ES-I3 (cell line): ENCODE data around the gene STAMBPL1.

ENCODE experiments used
- H3K36me3 ChIP-seq: 2 replicates; pipeline ENCODE4 v1.6.1; 2013; ENCODE audit warnings: mild to moderate bottlenecking, low read length, control low read depth, moderate library complexity; ENCODE audit not compliant: insufficient read depth
- H3K4me1 ChIP-seq: 2 replicates; pipeline ENCODE4 v1.6.1; 2013; ENCODE audit warnings: mild to moderate bottlenecking, control low read depth, low read length; ENCODE audit not compliant: insufficient read depth
- H3K9ac ChIP-seq: 2 replicates; pipeline ENCODE4 v1.6.1; 2013; ENCODE audit warnings: low read depth, mild to moderate bottlenecking, low read length, moderate library complexity
- H3K9me3 ChIP-seq: 2 replicates; pipeline ENCODE4 v1.6.1; 2013; ENCODE audit warnings: mild to moderate bottlenecking, low read length, moderate library complexity; ENCODE audit not compliant: control insufficient read depth, insufficient read depth

STAMBPL1 gene

GRCh38 chr10:88911851-88912250, 31.8 kb downstream of the STAMBPL1 start:
- H3K9ac ChIP-seq = no peak overlapping the region
- H3K4me1 ChIP-seq = no peaks in the 10 kb centered on the region
- no peaks in the 10 kb centered on the region for H3K9me3 ChIP-seq
- no peaks in the 10 kb centered on the region for H3K36me3 ChIP-seq

- no peak overlapping the region for H3K9ac ChIP-seq
- H3K36me3 ChIP-seq = no peaks in the 10 kb centered on the region
- no peaks in the 10 kb centered on the region for H3K4me1 ChIP-seq
- no peaks in the 10 kb centered on the region for H3K9me3 ChIP-seq
Observed at GRCh38 chr10:88913127-88913526, 33.1 kb downstream of the STAMBPL1 start.

GRCh38 chr10:88913788-88914187, 33.7 kb downstream of the STAMBPL1 start:
- Histone ChIP-seq H3K4me1 (no peaks in the 10 kb centered on the region), H3K36me3 (no peaks in the 10 kb centered on the region), H3K9ac (no peak overlapping the region), H3K9me3 (no peaks in the 10 kb centered on the region)

GRCh38 chr10:88915781-88916180, 35.7 kb downstream of the STAMBPL1 start:
- Histone ChIP-seq H3K9me3 (no peaks in the 10 kb centered on the region), H3K36me3 (no peaks in the 10 kb centered on the region), H3K9ac (no peak overlapping the region), H3K4me1 (no peaks in the 10 kb centered on the region)

GRCh38 chr10:88916231-88916630, 36.2 kb downstream of the STAMBPL1 start:
- Histone ChIP-seq H3K9me3 (no peaks in the 10 kb centered on the region), H3K4me1 (no peaks in the 10 kb centered on the region), H3K9ac (no peak overlapping the region), H3K36me3 (no peaks in the 10 kb centered on the region)

- Histone ChIP-seq H3K36me3 (no peaks in the 10 kb centered on the region), H3K4me1 (no peaks in the 10 kb centered on the region), H3K9ac (no peak overlapping the region), H3K9me3 (no peaks in the 10 kb centered on the region)
Observed at GRCh38 chr10:88916986-88917385, 36.9 kb downstream of the STAMBPL1 start.

GRCh38 chr10:88918191-88918905, 38.3 kb downstream of the STAMBPL1 start:
- no peak overlapping the region for H3K9ac ChIP-seq
- no peaks in the 10 kb centered on the region for H3K36me3 ChIP-seq
- no peaks in the 10 kb centered on the region for H3K4me1 ChIP-seq
- no peaks in the 10 kb centered on the region for H3K9me3 ChIP-seq

- Histone ChIP-seq H3K9me3 (no peaks in the 10 kb centered on the region), H3K4me1 (no peaks in the 10 kb centered on the region), H3K9ac (no peak overlapping the region), H3K36me3 (no peaks in the 10 kb centered on the region)
Observed at GRCh38 chr10:88919041-88919440, 39.0 kb downstream of the STAMBPL1 start.

- no peaks in the 10 kb centered on the region for H3K36me3 ChIP-seq
- H3K9ac ChIP-seq = no peak overlapping the region
- no peaks in the 10 kb centered on the region for H3K4me1 ChIP-seq
- H3K9me3 ChIP-seq = no peaks in the 10 kb centered on the region
Observed at GRCh38 chr10:88920198-88920597, 40.2 kb downstream of the STAMBPL1 start.

GRCh38 chr10:88920986-88921593, 41.0 kb downstream of the STAMBPL1 start:
- Histone ChIP-seq H3K4me1 (no peaks in the 10 kb centered on the region; the same call in 1 of the 2 replicates), H3K9ac (no peak overlapping the region), H3K9me3 (no peaks in the 10 kb centered on the region), H3K36me3 (no peaks in the 10 kb centered on the region)

- Histone ChIP-seq H3K9ac (no peak overlapping the region), H3K9me3 (no peaks in the 10 kb centered on the region), H3K4me1 (no peaks in the 10 kb centered on the region; the same call in 1 of the 2 replicates), H3K36me3 (no peaks in the 10 kb centered on the region)
Observed at GRCh38 chr10:88922041-88922440, 42.0 kb downstream of the STAMBPL1 start.

- no peaks in the 10 kb centered on the region for H3K9me3 ChIP-seq
- no peak overlapping the region for H3K9ac ChIP-seq
- H3K36me3 ChIP-seq = no peaks in the 10 kb centered on the region
- H3K4me1 ChIP-seq = no peaks in the 10 kb centered on the region; the same call in 1 of the 2 replicates
Observed at GRCh38 chr10:88923520-88923919, 43.5 kb downstream of the STAMBPL1 start.

GRCh38 chr10:88926566-88927415, 46.7 kb downstream of the STAMBPL1 start:
- H3K9ac ChIP-seq = no peak overlapping the region
- no peaks in the 10 kb centered on the region; the same call in 1 of the 2 replicates for H3K4me1 ChIP-seq
- H3K36me3 ChIP-seq = no peaks in the 10 kb centered on the region
- H3K9me3 ChIP-seq = no peaks in the 10 kb centered on the region

- Histone ChIP-seq H3K4me1 (no peaks in the 10 kb centered on the region; the same call in 1 of the 2 replicates), H3K9ac (no peak overlapping the region), H3K36me3 (no peaks in the 10 kb centered on the region), H3K9me3 (no peaks in the 10 kb centered on the region)
Observed at GRCh38 chr10:88927416-88927690, 47.3 kb downstream of the STAMBPL1 start.

GRCh38 chr10:88928254-88928653, 48.2 kb downstream of the STAMBPL1 start:
- Histone ChIP-seq H3K9me3 (no peaks in the 10 kb centered on the region), H3K4me1 (no peaks in the 10 kb centered on the region; the same call in 1 of the 2 replicates), H3K36me3 (no peaks in the 10 kb centered on the region), H3K9ac (no peak overlapping the region)
